ENCODE measurements around the gene SPDYE11.
"Not testable (repeated sequence)": the region's sequence is repeated elsewhere in the genome, so short reads cannot be mapped to it uniquely, and the experiment has no call there.

SPDYE11 gene

GRCh38 chr7:73057811-73058210 lies at the start of gene SPDYE11:
Gene SPDYE11, minus strand, starts transcription at chr7:73057911. Its CDS starts 1,800 bp downstream, at chr7:73056111.
- in situ Hi-C loops (cut with MboI; ENCODE audit: low pct_unique_long_range_greater_than_20kb, low sequenced_read_pairs, unreplicated experiment); DNase-seq (ENCODE audit: low spot score): not testable (repeated sequence)

- DNase-seq (ENCODE audit: low spot score); in situ Hi-C loops (cut with MboI; ENCODE audit: low pct_unique_long_range_greater_than_20kb, low sequenced_read_pairs, unreplicated experiment): not testable (repeated sequence)
Observed at GRCh38 chr7:73085938-73086337, 28.2 kb upstream of the SPDYE11 start, which contains the start of gene SPDYE9. Gene SPDYE9, minus strand, starts transcription at chr7:73086038. Its CDS starts 1,800 bp downstream, at chr7:73084238.

GRCh38 chr7:73029666-73030065 lies 28.0 kb downstream of the SPDYE11 start, which contains the start of gene SPDYE8:
Gene SPDYE8, minus strand, starts transcription at chr7:73029766. Its CDS starts 1,800 bp downstream, at chr7:73027966.
- in situ Hi-C loops (cut with MboI; ENCODE audit: low pct_unique_long_range_greater_than_20kb, low sequenced_read_pairs, unreplicated experiment); DNase-seq (ENCODE audit: low spot score): not testable (repeated sequence)

- DNase-seq (ENCODE audit: low spot score); in situ Hi-C loops (cut with MboI; ENCODE audit: low pct_unique_long_range_greater_than_20kb, low sequenced_read_pairs, unreplicated experiment): not testable (repeated sequence)
Observed at GRCh38 chr7:73006491-73006890, 51.2 kb downstream of the SPDYE11 start.

GRCh38 chr7:73005693-73006447 lies 51.8 kb downstream of the SPDYE11 start:
- in situ Hi-C loops (cut with MboI; ENCODE audit: low pct_unique_long_range_greater_than_20kb, low sequenced_read_pairs, unreplicated experiment); DNase-seq (ENCODE audit: low spot score): not testable (repeated sequence)

- DNase-seq (ENCODE audit: low spot score); in situ Hi-C loops (cut with MboI; ENCODE audit: low pct_unique_long_range_greater_than_20kb, low sequenced_read_pairs, unreplicated experiment): not testable (repeated sequence)
Observed at GRCh38 chr7:73005356-73005692, 52.4 kb downstream of the SPDYE11 start.

- in situ Hi-C loops (cut with MboI; ENCODE audit: low pct_unique_long_range_greater_than_20kb, low sequenced_read_pairs, unreplicated experiment); DNase-seq (ENCODE audit: low spot score): not testable (repeated sequence)
Observed at GRCh38 chr7:72997887-72998468, 59.7 kb downstream of the SPDYE11 start.
